Stimulated activated CD4-positive, alpha-beta T cell treated with anti-CD3 and anti-CD28 coated beads, Interleukin-4, amount 100 ng/mL, for 24 hours (primary cell): ENCODE results near the gene C22orf31.
"Not testable (repeated sequence)": the region's sequence is repeated elsewhere in the genome, so short reads cannot be mapped to it uniquely, and the experiment has no call there.

Experiments used
- DNase-seq: peaks from one replicate; pipeline ENCODE4 v3.0.0-alpha.2; 2020

Gene C22orf31

GRCh38 chr22:29053048-29053702 is 8.5 kb downstream of the C22orf31 start:
- no peak for DNase-seq

- DNase-seq: no peak
Measured at GRCh38 chr22:29050457-29050856, 11.2 kb downstream of the C22orf31 start.

- DNase-seq: no peak
Measured at GRCh38 chr22:29049655-29050263, 11.9 kb downstream of the C22orf31 start.

- DNase-seq: no peak
Measured at GRCh38 chr22:29048822-29049654, 12.6 kb downstream of the C22orf31 start.

GRCh38 chr22:29044657-29045176 is 16.9 kb downstream of the C22orf31 start:
- DNase-seq: no peak

GRCh38 chr22:29043906-29044575 is 17.6 kb downstream of the C22orf31 start:
- no peak for DNase-seq

- no peak for DNase-seq
Measured at GRCh38 chr22:29041408-29041807, 20.2 kb downstream of the C22orf31 start.

- peak; percentile 75 for DNase-seq
Measured at GRCh38 chr22:29040385-29041275, 21.0 kb downstream of the C22orf31 start.

- DNase-seq: not testable (repeated sequence)
Measured at GRCh38 chr22:29039684-29040083, 21.9 kb downstream of the C22orf31 start.

GRCh38 chr22:29039148-29039547 is 22.5 kb downstream of the C22orf31 start:
- DNase-seq: no peak

- DNase-seq: no peak
Measured at GRCh38 chr22:29037340-29037932, 24.2 kb downstream of the C22orf31 start.

GRCh38 chr22:29032584-29032983 is 29.0 kb downstream of the C22orf31 start:
- DNase-seq: no peak

GRCh38 chr22:29032014-29032475 is 29.6 kb downstream of the C22orf31 start:
- DNase-seq: no peak

GRCh38 chr22:29031227-29032011 is 30.2 kb downstream of the C22orf31 start:
- no peak for DNase-seq

- no peak for DNase-seq
Measured at GRCh38 chr22:29030618-29031226, 30.9 kb downstream of the C22orf31 start.

GRCh38 chr22:29030016-29030617 is 31.5 kb downstream of the C22orf31 start:
- DNase-seq: no peak

- no peak for DNase-seq
Measured at GRCh38 chr22:29029202-29030000, 32.2 kb downstream of the C22orf31 start.

GRCh38 chr22:29028468-29028867 is 33.2 kb downstream of the C22orf31 start:
- DNase-seq: no peak

- no peak for DNase-seq
Measured at GRCh38 chr22:29026579-29026978, 35.1 kb downstream of the C22orf31 start.
